ENCODE data around the gene ATP2B2. TPM values are rescaled to one million over a fixed set of nuclear protein-coding genes. Genes with fewer than 3 reads are reported as not detected.
A peak's percentile ranks its signal among the peaks of the same experiment; 100 is the strongest.

ATP2B2 gene
- total and polyA plus RNA-seq, 9 of the 15 experiments (the other 6 are each of a cell fraction or from before 2014, with no cell fraction given), result 0.06 TPM; not detected in 8

DNA sequence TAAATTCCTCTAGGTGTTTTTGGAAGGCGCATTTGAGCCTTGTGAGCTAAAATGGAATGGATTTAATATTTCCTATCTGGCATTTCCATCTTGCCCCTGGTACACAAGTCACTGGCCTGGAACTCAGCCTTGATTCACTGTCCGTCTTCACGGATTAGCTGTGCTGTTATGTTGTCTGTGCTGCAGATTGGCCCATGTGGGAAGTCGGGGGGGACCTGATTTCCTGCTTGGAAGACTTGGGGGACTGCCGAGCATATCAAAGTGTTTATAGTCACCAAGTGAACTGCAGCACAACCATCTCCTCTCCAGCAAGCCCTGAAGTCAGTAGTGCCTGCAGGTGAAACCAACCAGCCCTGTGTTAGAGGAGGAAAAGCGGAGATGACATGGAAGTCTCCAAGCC lies 224.8 kb downstream of the ATP2B2 start (continued):
- TF ChIP-seq, protein P1, sequence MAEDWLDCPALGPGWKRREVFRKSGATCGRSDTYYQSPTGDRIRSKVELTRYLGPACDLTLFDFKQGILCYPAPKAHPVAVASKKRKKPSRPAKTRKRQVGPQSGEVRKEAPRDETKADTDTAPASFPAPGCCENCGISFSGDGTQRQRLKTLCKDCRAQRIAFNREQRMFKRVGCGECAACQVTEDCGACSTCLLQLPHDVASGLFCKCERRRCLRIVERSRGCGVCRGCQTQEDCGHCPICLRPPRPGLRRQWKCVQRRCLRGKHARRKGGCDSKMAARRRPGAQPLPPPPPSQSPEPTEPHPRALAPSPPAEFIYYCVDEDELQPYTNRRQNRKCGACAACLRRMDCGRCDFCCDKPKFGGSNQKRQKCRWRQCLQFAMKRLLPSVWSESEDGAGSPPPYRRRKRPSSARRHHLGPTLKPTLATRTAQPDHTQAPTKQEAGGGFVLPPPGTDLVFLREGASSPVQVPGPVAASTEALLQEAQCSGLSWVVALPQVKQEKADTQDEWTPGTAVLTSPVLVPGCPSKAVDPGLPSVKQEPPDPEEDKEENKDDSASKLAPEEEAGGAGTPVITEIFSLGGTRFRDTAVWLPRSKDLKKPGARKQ (CRISPR knock-in tag; IDR thresholded peaks at IDR 0.05), result no peak
- TF ChIP-seq EP300 (IDR thresholded peaks at IDR 0.05; ENCODE audit: low read length), result no peak
- TF ChIP-seq ARID1B (IDR thresholded peaks at IDR 0.05), result no peak

DNA sequence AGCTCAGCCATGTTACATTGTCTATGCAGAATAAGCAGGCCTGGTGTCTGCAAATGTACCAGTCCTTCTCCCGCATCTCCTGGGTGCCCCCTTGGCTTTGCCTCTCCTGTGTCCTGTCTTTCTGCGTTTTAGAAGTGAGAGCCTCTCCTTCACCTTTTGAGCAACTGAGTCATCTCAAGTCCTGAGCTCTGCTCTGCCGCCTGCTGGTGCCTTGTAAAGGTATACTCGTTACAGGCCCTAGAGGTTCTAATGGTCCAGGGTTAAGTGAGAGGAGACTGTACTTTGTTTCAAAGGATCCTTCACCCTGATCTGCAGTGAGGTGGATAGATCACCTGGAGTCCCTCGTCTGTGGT lies 225.2 kb downstream of the ATP2B2 start:
- CTCF ChIA-PET (ENCODE audit: low intra/inter-chr PET ratio), result interaction anchor here (1.2 kb wide), 1 partner anchor 564 kb away, joined by 4 read pairs; no protein-coding TSS in a partner anchor
- ATAC-seq (peak; percentile 79), FAIRE-seq (peak; percentile 66), DNase-seq (ENCODE audit: extremely low read depth in 1 of 4, low spot score in 3 of 4) (peak in 1 of 4 experiments; percentile 48)
- BruUV-seq (replicated peaks), result no TSS peak
- Histone ChIP-seq H3K27me3 (ENCODE audit: control insufficient read depth in 2 of 2, insufficient read depth in 2 of 2, low read length in 2 of 2) (no peaks in the 10 kb centered on the region), H3K4me3 (no peak overlapping the region), H3K9ac (ENCODE audit: insufficient read depth in 1 of 2, low read depth in 2 of 2, low read length in 2 of 2) (peak overlapping the region in 1 of 2 experiments; percentile 17; a peak in 1 of 4 replicates), H3K9me1 (ENCODE audit: control insufficient read depth, insufficient read depth, low read length) (no peaks in the 10 kb centered on the region), H4K20me1 (replicated peaks; ENCODE audit: control insufficient read depth, insufficient read depth, low read length) (no peaks in the 10 kb centered on the region; the same call in 1 of the 2 replicates), H3K9me3 (replicated peaks; ENCODE audit: control insufficient read depth, insufficient read depth, low read depth, low read length) (no peaks in the 10 kb centered on the region), H3K4me2 (ENCODE audit: insufficient read depth, low read length) (peak overlapping the region; percentile 50), H3K27ac (ENCODE audit: extremely low read depth, low read depth, low read length) (peak overlapping the region; percentile 46), H2AFZ (ENCODE audit: low read depth, low read length) (no peak overlapping the region), H3K4me1 (replicated peaks in 1 of 2; ENCODE audit: control insufficient read depth in 2 of 2, insufficient read depth in 2 of 2, low read length in 2 of 2) (peaks cover 10 to 14% of the 10 kb centered on the region in 2 experiments; a peak in 3 of 5 replicates), H3K36me3 (ENCODE audit: control insufficient read depth, insufficient read depth, low read length) (peaks cover 87% of the 10 kb centered on the region), H3K79me2 (ENCODE audit: control insufficient read depth, insufficient read depth, low read length) (peaks cover 10% of the 10 kb centered on the region)
- intact Hi-C loops (cut with micrococcal nuclease), result no loop called here
- POLR2A ChIA-PET, result interaction anchor here (0.6 to 1.6 kb wide), 11 partner anchors 8 to 127 kb away, joined by 3 to 6 read pairs (median 4); partner anchors contain the start of gene GHRL
- in situ Hi-C loops (cut with MboI), result no loop called here
- WGBS (ENCODE audit: insufficient coverage, low coverage, missing lambda C conversion rate), result 66% methylated on average over 5 of the region's 5 CpGs
- TF ChIP-seq SPI1 (IDR thresholded peaks at IDR 0.05; ENCODE audit: borderline replicate concordance, low read depth, low read length) (no peak), STAG1 (CRISPR knock-in tag; IDR thresholded peaks at IDR 0.05; ENCODE audit: borderline replicate concordance) (no peak), SMARCA5 (IDR thresholded peaks at IDR 0.05) (no peak), SP2 (IDR thresholded peaks at IDR 0.05; ENCODE audit: extremely low read depth, low read depth, low read length, poor library complexity, severe bottlenecking) (no peak), GATA2 (CRISPR knock-in tag; IDR thresholded peaks at IDR 0.05) (no peak), PRPF4 (IDR thresholded peaks at IDR 0.05; ENCODE audit: insufficient read depth, low read depth, low read length, poor library complexity, severe bottlenecking) (no peak), ZNF444 (CRISPR knock-in tag; IDR thresholded peaks at IDR 0.05) (no peak), NR3C1 (CRISPR knock-in tag; IDR thresholded peaks at IDR 0.05) (no peak), CREM (IDR thresholded peaks at IDR 0.05; ENCODE audit: low read depth) (no peak), DNMT1 (IDR thresholded peaks at IDR 0.05) (no peak), KAT8 (IDR thresholded peaks at IDR 0.05; ENCODE audit: low read depth) (no peak)
- TF ChIP-seq, protein P2, sequence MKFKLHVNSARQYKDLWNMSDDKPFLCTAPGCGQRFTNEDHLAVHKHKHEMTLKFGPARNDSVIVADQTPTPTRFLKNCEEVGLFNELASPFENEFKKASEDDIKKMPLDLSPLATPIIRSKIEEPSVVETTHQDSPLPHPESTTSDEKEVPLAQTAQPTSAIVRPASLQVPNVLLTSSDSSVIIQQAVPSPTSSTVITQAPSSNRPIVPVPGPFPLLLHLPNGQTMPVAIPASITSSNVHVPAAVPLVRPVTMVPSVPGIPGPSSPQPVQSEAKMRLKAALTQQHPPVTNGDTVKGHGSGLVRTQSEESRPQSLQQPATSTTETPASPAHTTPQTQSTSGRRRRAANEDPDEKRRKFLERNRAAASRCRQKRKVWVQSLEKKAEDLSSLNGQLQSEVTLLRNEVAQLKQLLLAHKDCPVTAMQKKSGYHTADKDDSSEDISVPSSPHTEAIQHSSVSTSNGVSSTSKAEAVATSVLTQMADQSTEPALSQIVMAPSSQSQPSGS (CRISPR knock-in tag; IDR thresholded peaks at IDR 0.05), result no peak
- TF ChIP-seq, protein P3, sequence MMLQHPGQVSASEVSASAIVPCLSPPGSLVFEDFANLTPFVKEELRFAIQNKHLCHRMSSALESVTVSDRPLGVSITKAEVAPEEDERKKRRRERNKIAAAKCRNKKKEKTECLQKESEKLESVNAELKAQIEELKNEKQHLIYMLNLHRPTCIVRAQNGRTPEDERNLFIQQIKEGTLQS (IDR thresholded peaks at IDR 0.05), result 0 out of 2 replicates have a peak, but pooled peaks have one; percentile 22
- TF ChIP-seq, protein P3 (CRISPR knock-in tag; conservative IDR thresholded peaks at IDR 0.05), result no peak
- TF ChIP-seq, protein P4, sequence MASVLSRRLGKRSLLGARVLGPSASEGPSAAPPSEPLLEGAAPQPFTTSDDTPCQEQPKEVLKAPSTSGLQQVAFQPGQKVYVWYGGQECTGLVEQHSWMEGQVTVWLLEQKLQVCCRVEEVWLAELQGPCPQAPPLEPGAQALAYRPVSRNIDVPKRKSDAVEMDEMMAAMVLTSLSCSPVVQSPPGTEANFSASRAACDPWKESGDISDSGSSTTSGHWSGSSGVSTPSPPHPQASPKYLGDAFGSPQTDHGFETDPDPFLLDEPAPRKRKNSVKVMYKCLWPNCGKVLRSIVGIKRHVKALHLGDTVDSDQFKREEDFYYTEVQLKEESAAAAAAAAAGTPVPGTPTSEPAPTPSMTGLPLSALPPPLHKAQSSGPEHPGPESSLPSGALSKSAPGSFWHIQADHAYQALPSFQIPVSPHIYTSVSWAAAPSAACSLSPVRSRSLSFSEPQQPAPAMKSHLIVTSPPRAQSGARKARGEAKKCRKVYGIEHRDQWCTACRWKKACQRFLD (CRISPR knock-in tag; IDR thresholded peaks at IDR 0.05), result no peak
